ENCODE results near the gene CNN2.
"Not testable (repeated sequence)": the region's sequence is repeated elsewhere in the genome, so short reads cannot be mapped to it uniquely, and the experiment has no call there.

DNA sequence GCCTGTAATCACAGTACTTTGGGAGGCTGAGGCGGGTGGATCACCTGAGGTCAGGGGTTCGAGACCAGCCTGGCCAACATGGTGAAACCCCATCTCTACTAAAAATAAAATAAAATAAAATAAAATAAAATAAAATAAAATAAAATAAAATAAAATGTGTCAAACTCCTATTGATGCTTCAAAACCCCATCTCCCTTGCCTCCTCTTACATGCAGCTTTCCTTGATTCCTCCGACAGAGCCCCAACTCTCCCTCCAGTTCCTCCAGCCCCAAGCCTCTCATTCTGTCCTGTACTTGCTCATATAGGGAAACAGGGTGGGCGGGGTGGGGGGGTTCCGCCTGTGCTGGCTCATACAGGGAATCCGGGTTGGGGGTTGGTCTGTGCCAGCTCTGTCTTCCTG is 1.3 kb upstream of the CNN2 start:
- TF ChIP-seq, protein P1, sequence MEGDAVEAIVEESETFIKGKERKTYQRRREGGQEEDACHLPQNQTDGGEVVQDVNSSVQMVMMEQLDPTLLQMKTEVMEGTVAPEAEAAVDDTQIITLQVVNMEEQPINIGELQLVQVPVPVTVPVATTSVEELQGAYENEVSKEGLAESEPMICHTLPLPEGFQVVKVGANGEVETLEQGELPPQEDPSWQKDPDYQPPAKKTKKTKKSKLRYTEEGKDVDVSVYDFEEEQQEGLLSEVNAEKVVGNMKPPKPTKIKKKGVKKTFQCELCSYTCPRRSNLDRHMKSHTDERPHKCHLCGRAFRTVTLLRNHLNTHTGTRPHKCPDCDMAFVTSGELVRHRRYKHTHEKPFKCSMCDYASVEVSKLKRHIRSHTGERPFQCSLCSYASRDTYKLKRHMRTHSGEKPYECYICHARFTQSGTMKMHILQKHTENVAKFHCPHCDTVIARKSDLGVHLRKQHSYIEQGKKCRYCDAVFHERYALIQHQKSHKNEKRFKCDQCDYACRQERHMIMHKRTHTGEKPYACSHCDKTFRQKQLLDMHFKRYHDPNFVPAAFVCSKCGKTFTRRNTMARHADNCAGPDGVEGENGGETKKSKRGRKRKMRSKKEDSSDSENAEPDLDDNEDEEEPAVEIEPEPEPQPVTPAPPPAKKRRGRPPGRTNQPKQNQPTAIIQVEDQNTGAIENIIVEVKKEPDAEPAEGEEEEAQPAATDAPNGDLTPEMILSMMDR (IDR thresholded peaks at IDR 0.05) = not testable (repeated sequence)
- TF ChIP-seq POLR2A (IDR thresholded peaks at IDR 0.05) = not testable (repeated sequence)

Data from lower leg skin (tissue), 3 donors.